ENCODE results near the gene NFIB.

NFIB gene

GRCh38 chr9:14094491-14094890 is 219.4 kb downstream of the NFIB start:
- DNase-seq: no peak

GRCh38 chr9:14092344-14092743 is 221.6 kb downstream of the NFIB start:
- no peak for DNase-seq

DNA sequence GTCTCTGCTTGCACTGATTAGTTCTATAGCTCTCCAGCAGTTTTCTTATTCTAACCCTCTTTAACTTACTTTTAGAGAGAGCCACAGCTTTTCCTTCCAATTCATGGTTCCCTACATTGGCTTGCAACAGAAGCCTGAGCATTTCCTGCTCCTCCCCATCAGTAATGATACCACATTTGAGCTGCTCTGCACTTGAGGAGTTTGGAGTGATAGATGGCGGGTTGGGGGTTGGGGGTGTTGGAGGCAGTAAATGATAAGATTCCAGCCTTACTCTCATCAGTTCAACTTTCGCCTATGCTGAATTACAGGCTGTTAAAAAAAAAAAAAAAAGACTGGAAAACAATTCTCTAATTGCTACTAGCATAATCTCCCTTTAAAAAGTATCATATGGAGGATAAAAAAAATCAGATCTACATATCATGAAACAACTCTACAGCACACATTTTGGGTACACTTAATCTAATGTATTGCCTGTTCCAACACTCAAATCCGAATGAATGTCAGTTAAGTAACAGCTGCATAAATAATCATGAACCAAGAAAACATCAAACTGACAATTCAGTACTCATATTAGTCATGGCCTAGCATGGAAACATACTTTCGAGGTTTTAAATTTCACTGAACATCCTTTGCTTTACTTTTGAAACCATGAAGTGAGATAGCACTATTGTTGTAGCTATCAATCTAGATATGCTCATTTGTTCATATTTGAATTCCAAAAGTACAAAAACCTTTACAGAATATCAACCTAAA is 224.7 kb downstream of the NFIB start:
- no peak for DNase-seq

- no peak for DNase-seq
Measured at GRCh38 chr9:14087576-14087975, 226.4 kb downstream of the NFIB start.

GRCh38 chr9:14086495-14086894 is 227.4 kb downstream of the NFIB start:
- no peak for DNase-seq

- DNase-seq: no peak
Measured at GRCh38 chr9:14085810-14086209, 228.1 kb downstream of the NFIB start.

DNA sequence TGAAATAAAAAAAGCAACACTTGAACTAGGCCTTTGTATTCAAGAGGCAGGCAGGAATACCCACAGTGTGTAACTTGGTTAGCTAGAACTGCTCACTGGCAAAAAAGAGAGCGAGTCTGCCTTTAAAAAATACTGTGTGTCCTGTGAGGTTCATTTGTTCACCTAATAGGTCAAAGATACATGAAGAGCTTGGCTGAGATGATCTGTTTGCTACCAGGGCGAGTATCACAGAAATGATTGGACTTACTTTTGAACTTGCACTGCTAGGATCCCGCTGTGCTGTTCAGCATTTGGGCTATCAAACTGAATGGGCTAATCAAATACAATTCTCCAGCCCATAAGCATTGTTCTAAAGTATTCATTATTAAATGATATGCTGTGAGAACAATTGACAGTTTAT is 229.1 kb downstream of the NFIB start:
- no peak for DNase-seq

DNA sequence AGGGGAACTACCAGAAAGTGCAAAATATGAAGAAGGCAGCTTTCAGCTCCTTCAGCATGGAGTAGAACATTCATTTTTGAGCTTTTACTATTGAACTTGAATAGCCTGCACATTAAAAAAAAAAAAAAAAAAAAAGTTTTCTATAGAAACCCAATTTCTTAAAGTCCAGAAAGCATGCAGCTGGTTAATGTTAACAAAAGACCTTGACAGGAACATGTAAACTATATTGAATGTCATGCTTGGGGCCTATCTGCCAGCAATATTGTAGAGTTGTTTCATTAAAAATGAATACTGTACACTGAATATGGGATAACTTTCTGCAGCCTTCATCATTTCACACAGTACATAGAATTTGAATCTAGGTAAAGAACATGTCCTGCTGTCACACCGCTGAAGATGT is 230.6 kb downstream of the NFIB start:
- no peak for DNase-seq

DNA sequence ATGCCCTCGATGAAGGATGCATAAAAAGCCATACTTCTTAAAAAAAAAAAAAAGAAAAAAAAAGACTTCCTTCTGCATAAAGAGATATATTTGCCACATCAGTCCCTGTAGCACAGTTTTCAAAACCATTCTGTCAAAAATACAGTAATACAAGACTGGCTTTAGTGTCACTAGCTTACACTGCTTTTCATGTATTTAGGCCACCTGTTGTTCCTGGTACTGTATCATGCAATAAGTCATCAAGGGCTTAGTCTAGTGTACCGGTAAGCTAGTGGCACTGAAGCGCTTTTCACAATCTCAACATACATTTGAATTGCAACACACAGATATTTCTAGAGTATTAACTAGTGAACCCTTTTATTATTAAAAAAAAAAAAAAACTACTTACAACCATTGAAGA is 231.2 kb downstream of the NFIB start:
- DNase-seq: no peak

DNA sequence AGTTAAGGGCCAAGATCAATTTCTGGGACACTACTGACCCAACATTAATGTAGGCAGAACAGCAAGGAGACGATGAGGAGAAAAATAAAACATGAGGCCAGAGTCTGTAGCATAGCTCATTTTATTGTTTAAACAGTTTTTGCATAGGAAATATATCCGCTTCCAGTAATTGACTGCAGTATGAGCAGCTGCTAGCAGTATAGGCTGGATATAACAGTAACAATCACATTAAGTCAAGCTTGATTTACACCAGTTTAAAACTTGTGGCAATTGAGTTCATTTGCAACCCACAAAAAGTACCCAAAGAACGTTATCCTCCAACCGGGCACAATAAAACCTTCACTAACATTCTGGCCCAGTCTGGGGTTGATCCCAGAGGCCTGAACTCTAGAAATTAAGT is 232.2 kb downstream of the NFIB start:
- no peak for DNase-seq

DNA sequence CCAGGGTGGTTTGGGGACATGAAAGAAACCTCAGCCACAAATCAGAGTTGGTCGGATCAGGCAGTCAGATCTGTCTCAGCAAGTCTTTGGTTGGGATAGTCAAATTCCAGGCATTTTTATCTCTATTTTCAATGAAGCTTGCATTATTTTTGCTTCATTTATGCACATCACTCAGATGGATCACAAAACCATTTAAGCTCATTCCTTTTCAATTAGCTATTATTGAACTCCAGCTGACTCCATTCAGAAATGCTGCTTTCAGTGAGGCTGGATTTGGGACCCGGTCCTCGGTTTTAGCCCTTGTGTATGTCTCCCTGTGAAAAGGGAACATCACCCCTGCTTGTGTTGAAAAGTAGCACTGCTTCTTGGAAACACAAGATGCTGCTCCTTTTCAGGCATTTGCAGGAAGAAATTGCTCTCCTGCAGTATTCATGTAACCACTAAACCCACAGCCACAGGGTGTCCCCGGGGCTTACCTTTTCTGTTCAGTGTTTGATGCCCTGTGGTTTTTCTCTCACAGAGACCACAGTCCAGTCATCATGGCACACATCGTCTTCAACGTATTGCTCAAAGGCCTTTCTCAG is 232.9 kb downstream of the NFIB start:
- DNase-seq: no peak

- no peak for DNase-seq
Measured at GRCh38 chr9:14079440-14079839, 234.5 kb downstream of the NFIB start.

DNA sequence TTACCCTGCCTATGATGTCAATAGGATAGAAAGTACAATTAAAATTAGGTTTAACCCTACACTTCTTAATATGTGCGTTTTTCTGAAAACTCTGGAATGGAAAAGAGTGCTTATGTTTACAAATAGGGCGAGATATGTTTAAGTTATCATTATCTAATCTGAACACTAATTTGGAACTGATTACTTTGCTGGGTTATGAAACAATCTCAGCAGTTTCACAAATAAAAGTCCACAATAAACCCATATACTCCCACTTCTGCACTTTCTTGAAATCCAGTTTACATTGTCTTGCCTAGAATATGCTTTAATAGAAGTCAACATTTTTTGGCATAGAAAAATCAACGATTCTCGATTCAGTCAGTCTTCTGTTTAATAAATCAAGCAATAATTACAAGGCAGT is 236.3 kb downstream of the NFIB start:
- DNase-seq: no peak

DNA sequence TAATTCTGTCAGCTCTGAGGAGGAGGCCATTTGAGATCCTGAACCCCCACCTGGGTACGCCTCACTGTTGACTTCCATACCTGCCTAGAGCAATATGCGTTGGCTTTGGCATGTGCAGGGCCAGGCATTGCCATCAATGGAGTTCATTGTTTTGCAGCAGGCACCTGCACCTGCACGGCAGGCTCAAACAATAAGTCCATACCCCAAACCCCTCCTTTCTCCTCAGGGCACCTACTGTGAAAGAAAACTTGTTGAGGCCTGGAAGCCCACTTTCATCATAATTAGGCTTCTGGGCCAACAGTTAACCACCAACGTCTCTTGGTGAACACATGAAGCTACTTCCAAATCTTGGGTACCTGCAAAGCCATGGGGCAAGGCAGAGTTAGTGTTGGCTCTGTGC is 238.7 kb downstream of the NFIB start:
- no peak for DNase-seq

- no peak for DNase-seq
Measured at GRCh38 chr9:14072850-14073249, 241.1 kb downstream of the NFIB start.

- no peak for DNase-seq
Measured at GRCh38 chr9:14071484-14071883, 242.5 kb downstream of the NFIB start.

- no peak for DNase-seq
Measured at GRCh38 chr9:14068690-14069089, 245.3 kb downstream of the NFIB start.

DNA sequence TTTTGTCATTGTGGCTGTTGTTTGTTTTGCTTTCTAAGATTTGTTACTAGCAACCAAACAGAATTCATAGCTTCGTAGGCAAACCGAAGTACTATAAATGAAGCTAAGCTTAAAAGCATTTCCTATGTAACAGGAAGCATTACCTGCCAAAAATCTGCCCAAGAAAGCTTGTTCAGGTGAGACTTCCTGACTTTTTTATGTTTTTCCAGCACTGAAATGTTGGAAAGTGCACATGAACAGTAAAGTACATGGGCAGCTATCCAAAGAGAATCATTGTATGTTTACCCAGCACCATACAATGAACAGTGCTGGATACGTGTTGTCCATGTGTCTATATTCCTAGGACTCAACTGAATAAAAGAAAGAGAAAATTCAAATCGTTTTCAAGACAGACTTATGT is 247.1 kb downstream of the NFIB start:
- DNase-seq: no peak

GRCh38 chr9:14066032-14066431 is 247.9 kb downstream of the NFIB start:
- DNase-seq: no peak

DNA sequence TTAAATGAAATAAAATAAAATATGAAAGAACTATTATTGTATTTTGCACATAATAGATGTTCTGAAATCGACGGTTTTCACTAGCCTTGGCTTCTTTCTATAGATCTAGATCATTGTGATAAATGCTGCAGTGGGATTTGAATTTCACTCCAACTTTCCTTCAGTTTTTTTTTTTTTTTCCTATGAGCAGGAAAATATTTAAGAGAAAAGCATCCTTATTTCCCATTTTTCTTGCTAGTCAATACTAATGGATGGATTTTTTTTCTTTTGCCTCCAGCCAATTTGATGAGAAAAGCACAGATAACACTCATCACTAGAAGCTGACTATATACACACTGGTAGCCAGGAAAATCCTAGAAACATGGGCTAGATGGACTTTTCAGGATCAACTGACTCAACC is 249.0 kb downstream of the NFIB start:
- no peak for DNase-seq

DNA sequence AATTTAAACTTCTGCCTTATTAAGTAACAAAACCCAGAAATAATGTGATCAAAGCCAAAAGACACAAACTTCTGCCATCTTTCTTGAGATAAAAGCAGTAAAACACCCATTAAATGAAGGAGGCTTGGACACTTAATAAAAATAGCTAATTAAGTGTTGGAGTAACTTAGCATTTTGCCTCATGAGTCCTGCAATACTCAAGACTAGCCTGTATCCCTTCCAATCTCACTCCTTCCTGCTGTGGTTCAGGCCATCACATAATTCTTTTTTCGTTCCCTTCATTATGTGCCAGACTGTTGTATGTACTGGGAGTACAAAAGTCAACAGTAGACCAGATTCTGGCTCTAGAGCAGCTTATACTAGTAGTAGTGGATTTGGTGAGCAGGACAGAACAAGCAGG is 250.2 kb downstream of the NFIB start:
- DNase-seq: no peak

GRCh38 chr9:14062586-14063221 is 251.2 kb downstream of the NFIB start:
- DNase-seq: no peak

DNA sequence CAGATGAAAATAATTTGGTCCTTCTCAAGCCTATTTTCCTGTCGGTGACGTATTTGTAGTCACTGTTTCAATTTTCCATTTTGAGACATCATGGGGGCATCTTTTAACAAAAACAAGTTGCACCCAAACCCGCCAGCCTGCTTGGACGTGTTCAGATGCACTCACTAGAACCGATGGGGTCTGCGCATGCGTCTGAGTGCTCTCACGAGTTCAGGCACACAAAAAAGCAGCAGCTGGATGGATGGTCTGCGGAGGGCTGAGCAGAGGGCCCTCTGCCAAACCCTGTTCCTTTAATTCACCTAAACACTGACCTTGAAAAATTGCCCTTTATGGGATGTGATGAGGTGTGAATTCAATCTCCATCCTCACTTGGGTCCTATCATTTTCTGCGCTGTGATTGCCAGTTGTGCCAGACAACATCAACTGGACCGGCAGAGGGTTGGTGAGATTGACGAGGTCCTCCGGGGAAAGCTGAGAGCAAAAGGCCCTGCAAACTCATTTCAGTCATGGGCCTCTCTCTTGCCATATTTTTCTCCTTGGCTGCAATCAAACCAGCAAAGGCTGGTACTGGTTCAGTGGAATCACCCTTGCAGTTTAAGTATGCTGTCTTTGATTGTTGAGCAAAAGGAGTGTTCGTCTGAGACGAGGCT is 251.9 kb downstream of the NFIB start:
- DNase-seq: no peak

GRCh38 chr9:14058325-14058688 is 255.6 kb downstream of the NFIB start:
- DNase-seq: no peak

Measured in CD4-positive, alpha-beta T cell treated with Interleukin-15 for 1 hour (primary cell).